MM.1S (cell line): Measurements from ENCODE around the gene SLC41A2.

ENCODE experiments used
- DNase-seq: peaks from one replicate; pipeline ENCODE4 v3.0.0-alpha.2; 2015
- H2AFZ ChIP-seq: fragments of 300-600 bp; sonication (generic); 2 replicates; pipeline ENCODE4 v1.6.0; 2016; ENCODE audit warnings: antibody characterized with exemption, low read length
- H3F3A ChIP-seq: fragments of 300-600 bp; sonication (generic); 2 replicates; pipeline ENCODE4 v1.6.1; 2016; ENCODE audit warnings: mild to moderate bottlenecking, antibody characterized with exemption, low read length, moderate library complexity, mixed read lengths; ENCODE audit not compliant: insufficient read depth
- H3K27ac ChIP-seq: fragments of 300-600 bp; sonication (generic); 2 replicates; pipeline ENCODE4 v1.5.1; 2016; ENCODE audit warnings: mild to moderate bottlenecking, low read length
- H3K27me3 ChIP-seq: fragments of 300-600 bp; sonication (generic); replicated peaks from 2 replicates; pipeline ENCODE4 v1.6.0; 2016; ENCODE audit warnings: low read length; ENCODE audit not compliant: insufficient read depth
- H3K36me3 ChIP-seq: fragments of 300-600 bp; sonication (generic); replicated peaks from 2 replicates; pipeline ENCODE4 v1.6.1; 2016; ENCODE audit warnings: mild to moderate bottlenecking, low read length, mixed read lengths; ENCODE audit not compliant: insufficient read depth
- H3K4me1 ChIP-seq: fragments of 300-600 bp; sonication (generic); 2 replicates; pipeline ENCODE4 v1.6.1; 2016; ENCODE audit warnings: low read length, mixed read lengths
- H3K4me2 ChIP-seq: fragments of 300-600 bp; sonication (generic); 2 replicates; pipeline ENCODE4 v1.6.0; 2016; ENCODE audit warnings: low read depth, low read length
- H3K4me3 ChIP-seq: fragments of 300-600 bp; sonication (generic); 2 replicates; pipeline ENCODE4 v1.5.1; 2016; ENCODE audit warnings: low read length, mixed read lengths
- H3K79me2 ChIP-seq: fragments of 300-600 bp; sonication (generic); 2 replicates; pipeline ENCODE4 v1.6.1; 2016; ENCODE audit warnings: mixed run types, low read length, mixed read lengths
- H3K9ac ChIP-seq: fragments of 300-600 bp; sonication (generic); 2 replicates; pipeline ENCODE4 v1.6.1; 2016; ENCODE audit warnings: low read length, mixed read lengths
- H3K9me2 ChIP-seq: fragments of 300-600 bp; sonication (generic); replicated peaks from 2 replicates; pipeline ENCODE4 v1.6.1; 2016; ENCODE audit warnings: mild to moderate bottlenecking, low read length, mixed read lengths; ENCODE audit not compliant: insufficient read depth
- H3K9me3 ChIP-seq: fragments of 300-600 bp; sonication (generic); replicated peaks from 2 replicates; pipeline ENCODE4 v1.6.1; 2016; ENCODE audit warnings: mild to moderate bottlenecking, low read length, mixed read lengths; ENCODE audit not compliant: insufficient read depth
- H4K20me1 ChIP-seq: fragments of 300-600 bp; sonication (generic); 2 replicates; pipeline ENCODE4 v1.6.1; 2016; ENCODE audit warnings: mild to moderate bottlenecking, low read length, moderate library complexity, mixed read lengths; ENCODE audit not compliant: insufficient read depth
- CTCF ChIP-seq: fragments of 300-600 bp; sonication (generic); IDR thresholded peaks from 2 replicates; pipeline ENCODE4 v1.5.1; 2016; ENCODE audit warnings: antibody characterized with exemption, low read length, mixed read lengths
- EZH2 ChIP-seq: fragments of 300-600 bp; sonication (generic); optimal IDR thresholded peaks from 2 replicates; pipeline ENCODE3; 2017; ENCODE audit warnings: low read depth, mild to moderate bottlenecking, antibody characterized with exemption, low read length, mixed read lengths
- EZH2phosphoT487 ChIP-seq: fragments of 300-600 bp; sonication (generic); IDR thresholded peaks from 2 replicates; pipeline ENCODE4 v1.6.1; 2018; ENCODE audit warnings: antibody characterized with exemption, low read length

SLC41A2 gene

GRCh38 chr12:104911942-104912341 is 46.1 kb downstream of the SLC41A2 start:
- no peak for DNase-seq
- no peaks in the 10 kb centered on the region for H3K27me3 ChIP-seq
- H4K20me1 ChIP-seq, result no peaks in the 10 kb centered on the region
- TF ChIP-seq CTCF, result no peak
- no peak for TF ChIP-seq EZH2phosphoT487
- TF ChIP-seq EZH2, result no peak
- no peak overlapping the region for H3K4me2 ChIP-seq
- no peaks in the 10 kb centered on the region for H3K9me3 ChIP-seq
- no peaks in the 10 kb centered on the region for H3K9me2 ChIP-seq
- H3K4me3 ChIP-seq, result no peak overlapping the region
- no peak overlapping the region for H3K27ac ChIP-seq
- H3K79me2 ChIP-seq, result no peaks in the 10 kb centered on the region
- no peak overlapping the region for H3K9ac ChIP-seq
- no peaks in the 10 kb centered on the region for H3K36me3 ChIP-seq
- no peaks in the 10 kb centered on the region for H3F3A ChIP-seq
- H3K4me1 ChIP-seq, result no peaks in the 10 kb centered on the region
- H2AFZ ChIP-seq, result no peak overlapping the region

GRCh38 chr12:104910196-104910840 is 47.8 kb downstream of the SLC41A2 start:
- TF ChIP-seq CTCF (no peak), EZH2phosphoT487 (no peak), EZH2 (no peak)
- no peak for DNase-seq
- no peak overlapping the region for H3K4me2 ChIP-seq

GRCh38 chr12:104909761-104910160 is 48.3 kb downstream of the SLC41A2 start:
- Histone ChIP-seq H3K4me3 (no peak overlapping the region), H3K4me1 (no peaks in the 10 kb centered on the region), H3K9me3 (no peaks in the 10 kb centered on the region), H3K27ac (no peak overlapping the region), H3K79me2 (no peaks in the 10 kb centered on the region), H3K4me2 (no peak overlapping the region), H3K9ac (no peak overlapping the region), H3F3A (no peaks in the 10 kb centered on the region), H3K36me3 (no peaks in the 10 kb centered on the region), H3K27me3 (no peaks in the 10 kb centered on the region), H4K20me1 (no peaks in the 10 kb centered on the region), H3K9me2 (no peaks in the 10 kb centered on the region), H2AFZ (no peak overlapping the region)
- TF ChIP-seq EZH2phosphoT487 (no peak), EZH2 (no peak), CTCF (no peak)
- DNase-seq, result no peak

More at GRCh38 chr12:104910196-104910840, 47.8 kb downstream of the SLC41A2 start:
- no peak overlapping the region for H3K4me3 ChIP-seq
- no peaks in the 10 kb centered on the region for H3K9me2 ChIP-seq
- no peaks in the 10 kb centered on the region for H3K9me3 ChIP-seq
- no peaks in the 10 kb centered on the region for H4K20me1 ChIP-seq
- H3K36me3 ChIP-seq, result no peaks in the 10 kb centered on the region
- no peaks in the 10 kb centered on the region for H3K27me3 ChIP-seq
- H3K79me2 ChIP-seq, result no peaks in the 10 kb centered on the region
- no peaks in the 10 kb centered on the region for H3F3A ChIP-seq
- no peaks in the 10 kb centered on the region for H3K4me1 ChIP-seq
- no peak overlapping the region for H3K27ac ChIP-seq
- no peak overlapping the region for H3K9ac ChIP-seq
- no peak overlapping the region for H2AFZ ChIP-seq
